Measurements from ENCODE around the gene HMGB2.

GRCh38 chr4:173371292-173372192 is 37.4 kb upstream of the HMGB2 start:
- TF ChIP-seq POLR2AphosphoS5 (IDR thresholded peaks at IDR 0.05; ENCODE audit: low read depth, low read length) (no peak), POLR2A (IDR thresholded peaks at IDR 0.05; ENCODE audit: low read depth, low read length) (no peak), TAF1 (IDR thresholded peaks at IDR 0.05; ENCODE audit: borderline replicate concordance, low read depth, low read length) (no peak)

Data from GM12892 (cell line).